HG02678 (cell line): ENCODE data around the gene PDIA6.
"Not testable (repeated sequence)": the region's sequence is repeated elsewhere in the genome, so short reads cannot be mapped to it uniquely, and the experiment has no call there.

Experiments used
- ATAC-seq: cut with Tn5 transposase; IDR thresholded peaks from one replicate; pipeline ENCODE4 v1.9.1; 2021; ENCODE audit warnings: mild to moderate bottlenecking, moderate library complexity; ENCODE audit not compliant: unreplicated experiment

The PDIA6 gene

DNA sequence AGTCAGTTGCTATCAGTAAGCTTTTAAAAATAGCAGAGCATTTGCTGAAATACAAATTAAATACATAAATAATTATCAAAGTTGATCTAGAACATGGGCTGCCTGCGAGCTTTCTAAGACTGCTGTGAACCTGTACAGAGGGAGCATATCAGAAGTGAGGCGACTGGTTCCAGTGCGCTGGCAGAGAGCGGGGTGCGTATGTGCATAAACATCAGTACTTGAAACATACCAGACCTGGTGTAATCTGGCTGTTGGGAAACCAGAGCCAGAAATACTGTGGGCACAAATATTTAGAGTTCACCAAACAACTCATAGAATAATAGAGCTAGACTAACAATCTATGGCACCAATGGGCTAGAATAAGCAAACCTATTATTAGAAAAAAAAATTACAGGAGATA, 27.3 kb downstream of the PDIA6 start:
- ATAC-seq, result no peak

DNA sequence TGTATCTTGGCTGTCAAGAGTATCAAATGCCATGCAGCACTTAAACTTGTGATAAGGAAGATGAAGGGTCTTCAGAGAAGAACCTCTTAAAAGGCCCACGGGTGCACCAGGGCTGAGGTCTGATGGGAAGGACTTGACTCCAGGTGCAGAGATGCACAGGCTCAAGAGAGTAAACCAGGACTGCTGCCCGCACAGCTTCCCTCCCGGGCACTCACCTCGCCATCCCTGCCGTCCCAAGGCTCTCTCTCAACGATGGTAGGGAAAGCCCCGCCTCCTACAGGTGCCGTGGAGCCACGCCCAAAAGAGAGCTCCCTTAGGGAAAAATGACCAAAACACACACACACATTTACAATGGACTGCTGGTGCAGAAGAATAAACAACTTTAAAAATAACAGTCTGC, 27.9 kb downstream of the PDIA6 start:
- no peak for ATAC-seq

DNA sequence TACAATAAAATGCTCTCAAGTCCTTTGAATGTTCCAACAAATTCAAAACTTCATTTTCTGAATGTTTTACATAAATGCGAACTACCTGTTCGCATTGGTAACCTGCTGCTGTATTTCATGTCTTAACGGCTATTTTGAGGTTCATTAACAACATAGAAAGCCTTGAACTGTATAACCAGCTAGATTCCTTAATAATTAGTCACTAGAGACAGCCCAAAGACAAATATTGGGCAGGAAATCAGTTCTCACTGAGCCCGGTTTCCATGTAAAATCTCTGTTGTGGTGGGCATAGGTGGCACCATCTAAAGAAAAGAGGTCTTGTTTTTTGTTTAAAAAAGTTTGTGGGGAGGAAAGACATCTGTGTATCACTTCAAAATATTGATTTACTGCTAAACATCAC, 29.2 kb downstream of the PDIA6 start:
- ATAC-seq, result no peak

DNA sequence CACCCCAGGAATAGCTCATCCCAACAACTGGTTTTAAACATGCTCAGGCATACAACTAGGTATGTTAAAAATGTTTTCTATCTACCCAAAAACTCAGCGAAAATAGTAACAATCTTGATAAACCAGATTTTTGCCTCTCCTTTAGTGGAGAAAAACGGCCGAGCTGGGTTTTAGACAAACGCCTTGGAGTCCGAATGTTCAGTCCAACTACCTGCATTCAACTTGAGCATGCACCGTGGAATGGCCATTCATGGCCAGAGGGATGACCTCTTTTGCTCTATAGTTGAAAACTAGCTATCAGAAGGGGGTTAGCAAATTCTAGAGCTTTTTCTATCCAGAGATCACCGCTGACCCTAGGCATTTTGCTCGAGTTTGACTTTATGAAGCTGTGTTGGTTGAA, 30.8 kb downstream of the PDIA6 start:
- ATAC-seq, result no peak

DNA sequence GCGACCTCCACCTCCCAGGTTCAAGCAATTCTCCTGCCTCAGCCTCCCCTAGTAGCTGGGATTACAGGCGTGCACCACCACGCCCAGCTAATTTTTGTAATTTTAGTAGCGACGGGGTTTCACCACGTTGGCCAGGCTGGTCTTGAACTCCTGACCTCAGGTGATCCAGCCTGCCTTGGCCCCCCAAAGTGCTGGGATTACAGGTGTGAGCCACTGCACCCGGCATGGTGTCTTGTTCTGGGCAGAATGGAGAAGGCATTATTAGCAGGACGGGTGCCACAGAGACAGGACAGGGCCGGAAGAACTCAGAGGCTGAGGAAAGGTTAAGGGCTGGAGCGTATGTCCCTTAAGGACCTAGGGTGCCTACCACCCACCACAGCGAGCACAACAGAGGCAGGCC, 31.8 kb downstream of the PDIA6 start:
- ATAC-seq, result not testable (repeated sequence)

DNA sequence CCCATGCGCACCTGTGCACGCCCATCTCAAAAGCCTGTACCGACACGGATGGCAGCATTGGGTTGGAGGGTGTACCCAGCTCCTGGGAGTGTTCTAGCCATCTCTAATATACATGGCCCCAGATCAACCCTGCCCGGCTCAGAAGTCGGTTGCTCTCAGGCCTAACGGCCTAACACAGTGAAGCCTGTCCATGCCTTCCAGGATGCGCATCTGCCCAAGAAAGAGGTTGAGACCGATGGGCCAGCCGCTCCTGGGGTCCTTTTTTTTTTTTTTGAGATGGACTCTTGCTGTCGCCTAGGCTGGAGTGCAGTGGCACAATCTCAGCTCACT, 32.1 kb downstream of the PDIA6 start:
- ATAC-seq, result no peak

DNA sequence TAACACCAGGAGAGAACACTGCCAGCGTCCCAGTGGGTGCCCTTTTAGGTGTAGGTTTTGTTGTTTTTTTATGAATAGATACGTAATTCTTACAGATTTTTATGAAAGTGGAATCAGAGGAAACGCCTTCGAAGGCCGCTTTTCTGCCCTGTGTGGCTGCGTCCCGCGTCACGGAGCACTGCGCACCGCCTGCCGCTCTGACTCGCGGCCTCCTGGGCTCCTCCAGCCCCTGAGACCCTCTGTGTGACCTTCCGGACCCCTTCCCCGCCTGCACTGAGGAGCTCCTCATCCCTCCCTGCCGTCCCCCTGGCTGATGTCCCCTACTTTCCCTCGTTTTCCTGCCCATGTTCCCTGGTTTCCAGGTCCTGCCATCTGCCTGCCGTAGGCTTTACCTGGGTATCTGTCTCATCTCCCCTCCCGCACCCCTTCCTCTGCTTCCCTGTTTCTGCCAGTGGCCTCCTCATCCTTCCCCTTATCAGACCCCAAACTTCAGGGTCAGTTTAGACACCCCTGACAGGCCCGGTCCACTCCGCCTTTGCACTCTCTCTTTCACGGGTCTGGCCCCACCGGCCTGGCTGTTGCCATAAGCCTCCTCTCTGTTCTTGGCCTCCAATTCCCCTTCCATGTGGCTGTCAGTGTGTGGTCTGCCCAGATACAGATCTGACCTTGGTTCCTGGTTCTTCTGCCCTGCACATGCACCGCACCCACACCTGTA, 32.7 kb downstream of the PDIA6 start:
- ATAC-seq, result no peak

DNA sequence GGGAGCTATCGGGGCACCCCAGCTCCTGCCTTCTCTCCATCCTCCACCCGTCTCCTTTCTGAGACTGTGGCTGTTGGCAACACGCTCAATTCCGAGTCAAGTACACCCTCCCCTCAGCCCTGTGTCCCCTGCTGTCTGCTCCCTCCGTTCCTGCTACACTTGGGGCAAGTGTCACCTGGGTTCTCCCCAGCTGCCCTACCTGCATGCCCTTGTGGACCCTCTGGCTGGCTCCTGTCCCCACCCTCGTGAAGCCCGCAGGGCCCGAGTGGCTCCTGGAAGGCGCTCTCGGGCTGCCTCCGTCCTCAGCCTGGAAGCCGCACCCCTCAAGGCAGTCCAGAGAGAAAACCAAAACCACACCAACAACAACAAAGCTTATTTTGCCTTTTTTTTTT, 33.9 kb downstream of the PDIA6 start:
- ATAC-seq, result no peak

DNA sequence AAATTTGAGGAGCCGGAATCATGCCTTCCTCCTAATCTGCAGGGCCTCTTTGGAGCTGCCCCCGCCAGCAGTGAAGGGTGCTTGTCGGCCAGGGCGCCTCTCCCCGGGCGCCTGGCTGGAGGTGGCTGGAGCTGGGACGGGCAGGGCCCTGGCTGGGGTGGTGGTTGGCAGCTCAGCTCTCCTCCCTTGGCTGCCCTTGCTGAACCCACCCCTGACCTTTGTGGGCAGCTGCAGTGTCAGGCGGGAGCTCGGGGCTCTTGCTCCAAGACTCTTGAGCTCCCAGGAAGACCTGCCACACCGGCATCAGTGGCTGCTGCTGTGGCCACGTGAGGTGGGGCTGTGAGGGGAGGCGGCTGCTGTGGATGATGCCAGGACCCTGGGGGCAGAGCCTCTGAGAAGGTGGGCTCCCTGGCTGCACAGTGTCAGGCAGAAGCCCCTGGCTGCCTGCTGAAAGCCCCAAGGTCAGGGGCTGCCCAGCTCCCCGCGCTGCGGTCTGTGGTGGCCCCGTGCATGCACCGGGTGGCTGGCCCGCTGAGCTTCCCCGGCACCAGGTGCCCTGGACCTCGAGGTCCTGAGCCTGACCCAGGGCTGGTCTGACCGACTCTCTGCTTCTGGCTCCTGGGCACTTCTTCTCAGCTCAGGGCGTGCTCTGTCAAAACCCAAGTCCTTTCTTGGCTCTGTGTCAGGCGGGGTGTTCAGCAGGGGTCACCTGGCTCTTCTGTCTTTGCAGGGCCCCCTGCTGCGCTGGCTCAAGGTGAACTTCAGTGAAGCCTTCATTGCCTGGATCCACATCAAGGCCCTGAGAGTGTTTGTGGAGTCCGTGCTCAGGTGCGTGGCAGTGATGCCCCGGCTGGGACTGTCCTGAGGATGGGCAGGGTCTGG, 34.5 kb downstream of the PDIA6 start:
- no peak for ATAC-seq

DNA sequence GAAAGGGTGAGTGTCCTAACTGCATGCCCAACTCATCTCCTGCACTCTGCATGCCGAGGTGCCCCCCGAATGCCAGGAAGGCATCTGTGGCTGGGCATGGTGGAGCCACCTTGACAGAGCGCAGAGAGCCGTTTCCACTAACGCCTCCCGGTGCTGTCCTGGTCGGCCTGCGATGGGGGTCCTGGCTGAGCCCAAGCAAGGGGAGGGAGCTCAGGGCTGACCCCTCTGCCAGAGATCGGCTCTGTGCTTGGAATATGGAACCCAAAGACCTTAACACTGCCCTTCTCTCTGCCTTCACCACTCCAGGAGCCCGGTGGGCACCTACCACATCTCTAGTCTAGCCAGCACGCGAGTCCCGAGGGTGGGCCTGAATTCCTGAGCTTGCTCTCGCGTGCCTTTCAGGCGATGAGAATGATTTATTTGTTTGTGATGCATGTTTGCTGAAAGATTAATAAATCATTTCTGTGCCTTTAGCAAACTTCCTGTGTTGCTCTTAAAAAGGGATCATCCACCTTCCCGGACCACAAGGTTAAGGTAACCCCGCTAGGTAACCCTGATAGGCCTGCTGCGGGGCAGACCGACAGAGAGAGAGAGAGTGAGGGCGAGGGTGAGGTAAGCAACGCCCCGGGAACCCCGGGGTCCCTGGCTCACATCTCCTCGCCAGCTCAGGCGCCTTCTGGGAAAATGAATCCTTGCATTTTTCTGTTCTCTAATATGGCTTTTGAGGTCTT, 35.3 kb downstream of the PDIA6 start:
- no peak for ATAC-seq

DNA sequence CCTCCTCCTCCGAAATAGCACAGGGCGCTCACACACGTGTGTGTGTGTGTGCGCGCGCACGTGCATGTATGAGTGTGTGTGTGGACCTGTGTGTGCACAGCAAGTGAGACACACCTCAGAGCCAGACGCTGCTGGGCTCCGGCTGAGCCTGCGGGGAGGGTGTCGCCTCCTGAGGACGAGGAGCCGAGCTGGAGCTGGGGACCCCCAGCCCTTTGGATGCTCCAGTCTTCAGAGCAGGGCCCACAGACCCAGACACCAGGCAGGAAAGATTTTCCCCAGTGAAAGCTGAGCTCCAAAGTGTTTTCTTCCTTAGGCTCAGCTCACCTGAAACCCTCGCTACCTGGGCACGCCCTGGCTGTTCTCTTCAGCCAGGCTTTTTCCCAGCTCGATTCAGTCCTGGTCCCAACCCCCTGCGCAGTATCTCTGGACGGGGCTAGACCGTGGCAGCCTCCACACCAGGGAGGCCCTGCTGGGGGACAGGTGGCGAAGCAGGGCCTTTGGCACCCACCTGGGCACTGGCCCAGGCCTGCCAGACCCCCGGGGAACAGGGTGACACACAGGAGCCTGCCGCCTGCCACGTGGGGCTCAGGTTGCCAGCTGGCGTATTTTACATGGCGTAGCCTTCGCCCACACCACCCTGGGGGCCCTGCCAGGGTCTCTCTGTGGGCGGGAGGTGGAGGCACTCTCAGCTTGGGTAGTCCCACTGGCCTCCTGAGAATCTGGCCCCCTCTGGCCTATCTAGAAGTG, 36.2 kb downstream of the PDIA6 start:
- no peak for ATAC-seq

DNA sequence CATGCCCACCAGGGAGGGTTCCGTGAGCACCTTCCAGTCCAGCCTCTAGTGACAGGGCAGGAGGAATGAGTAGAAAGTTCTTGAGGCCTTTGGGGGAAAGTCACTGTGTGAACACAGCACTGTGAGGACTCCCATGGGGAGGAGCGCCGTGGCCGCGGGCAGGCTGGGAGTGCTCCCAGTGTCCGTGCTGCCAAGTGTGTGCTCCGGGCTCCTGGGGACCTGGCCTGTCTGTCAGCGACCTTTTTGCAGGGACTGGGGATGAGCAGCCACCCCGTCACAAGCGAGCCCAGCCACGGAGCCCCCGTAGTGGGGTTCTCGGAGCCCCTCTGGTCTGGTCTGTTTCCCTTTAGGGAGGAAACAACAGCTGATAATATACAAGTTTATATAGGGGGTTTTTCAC, 36.8 kb downstream of the PDIA6 start:
- ATAC-seq, result no peak

DNA sequence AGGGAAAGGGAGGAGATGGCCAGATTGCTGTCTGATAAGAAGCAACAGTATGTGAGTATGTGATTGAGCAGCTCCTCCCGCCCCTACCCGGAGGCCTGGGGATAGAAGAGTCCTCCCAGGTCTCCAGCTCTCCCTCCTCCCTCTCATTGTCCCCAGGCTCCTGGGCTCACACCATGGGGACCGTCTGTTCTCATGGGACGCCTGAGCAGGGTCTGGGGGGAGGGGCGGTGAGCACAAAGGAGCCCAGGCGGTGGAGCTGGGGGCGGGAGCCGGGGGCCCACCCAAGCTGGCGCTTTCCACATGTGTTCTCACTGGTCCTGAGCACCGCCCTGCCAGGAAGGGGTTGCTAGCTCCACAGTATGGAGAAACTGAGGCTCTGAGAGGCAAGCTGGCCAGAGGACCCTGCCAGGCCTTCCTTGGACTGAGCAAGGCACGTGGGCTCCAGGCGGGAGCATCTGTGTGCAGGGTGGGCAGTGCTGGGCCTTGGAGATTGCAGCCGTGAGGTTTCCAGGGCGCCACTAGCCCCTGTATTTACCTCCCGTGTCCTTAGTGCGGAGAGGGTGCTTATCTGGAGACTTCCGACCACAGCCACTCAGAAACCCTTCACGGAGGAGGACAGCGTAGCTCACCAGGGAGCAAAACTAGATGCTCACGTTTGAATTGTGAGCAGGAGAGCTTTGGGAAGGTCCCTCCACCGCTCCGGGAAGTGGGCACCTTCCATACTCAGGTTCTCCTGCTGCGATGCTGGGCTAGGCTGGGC, 37.4 kb downstream of the PDIA6 start:
- ATAC-seq, result no peak

DNA sequence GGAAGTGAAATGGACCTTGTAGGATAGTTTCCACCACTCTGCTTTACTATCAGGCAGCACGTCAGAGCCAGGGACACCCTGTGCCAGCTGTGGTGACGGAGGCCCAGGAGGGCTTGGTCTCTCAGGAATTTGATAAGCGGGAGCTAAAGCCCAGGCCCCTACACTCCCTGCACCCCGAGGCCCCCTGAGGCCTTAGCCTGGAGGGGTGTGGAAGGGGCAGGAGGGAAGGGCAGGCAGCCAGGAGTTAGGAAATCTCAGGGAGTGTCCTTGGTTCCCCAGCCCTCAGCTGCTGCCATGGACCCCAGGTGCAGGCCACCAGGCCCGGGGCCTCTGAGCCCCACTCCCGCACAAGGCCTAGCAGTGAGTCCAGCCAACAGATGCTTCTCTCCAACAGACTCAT, 38.2 kb downstream of the PDIA6 start:
- no peak for ATAC-seq

DNA sequence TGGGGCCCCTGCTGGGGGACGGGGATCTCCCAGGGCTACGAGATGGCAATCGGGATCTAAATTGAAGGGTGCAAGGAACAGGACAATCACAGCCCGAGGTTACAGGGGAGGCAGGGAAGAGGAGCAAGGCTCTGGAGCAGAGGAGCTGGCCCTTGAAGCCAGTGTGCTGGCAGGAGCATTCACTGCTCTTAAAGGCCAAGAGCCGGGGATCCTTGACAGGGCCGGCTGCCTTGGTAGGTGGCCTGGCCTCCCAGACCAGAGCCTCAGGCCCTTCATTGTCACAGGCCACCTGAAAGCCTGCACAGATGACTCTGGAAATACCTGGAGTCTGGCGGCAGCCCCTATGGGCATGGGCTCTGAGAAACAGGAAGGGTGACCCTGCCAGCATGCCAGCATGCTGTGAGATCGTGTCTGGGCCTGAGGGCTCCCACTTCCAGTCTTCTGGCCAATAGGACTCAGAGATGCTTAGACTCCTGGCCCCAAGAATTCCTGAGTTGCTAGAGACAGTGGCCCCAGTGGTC, 38.7 kb downstream of the PDIA6 start:
- ATAC-seq, result no peak

DNA sequence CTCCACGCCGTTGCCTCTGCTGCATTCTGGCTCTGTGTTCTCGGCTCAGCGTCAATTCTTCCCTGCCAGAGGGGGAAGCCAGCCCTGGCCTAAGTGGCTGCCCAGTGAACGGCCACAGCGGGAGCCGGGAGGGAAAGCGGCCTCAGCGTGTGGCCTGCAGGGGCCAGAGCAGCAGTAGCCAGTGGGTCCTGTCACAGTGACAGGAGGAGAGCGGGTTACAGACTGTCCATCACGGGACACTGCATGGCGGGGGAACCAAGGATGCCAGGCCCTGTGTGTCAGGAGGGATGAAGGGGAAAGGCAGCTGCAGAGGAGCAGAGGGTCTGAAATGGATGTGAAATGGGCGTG, 39.7 kb downstream of the PDIA6 start:
- no peak for ATAC-seq

DNA sequence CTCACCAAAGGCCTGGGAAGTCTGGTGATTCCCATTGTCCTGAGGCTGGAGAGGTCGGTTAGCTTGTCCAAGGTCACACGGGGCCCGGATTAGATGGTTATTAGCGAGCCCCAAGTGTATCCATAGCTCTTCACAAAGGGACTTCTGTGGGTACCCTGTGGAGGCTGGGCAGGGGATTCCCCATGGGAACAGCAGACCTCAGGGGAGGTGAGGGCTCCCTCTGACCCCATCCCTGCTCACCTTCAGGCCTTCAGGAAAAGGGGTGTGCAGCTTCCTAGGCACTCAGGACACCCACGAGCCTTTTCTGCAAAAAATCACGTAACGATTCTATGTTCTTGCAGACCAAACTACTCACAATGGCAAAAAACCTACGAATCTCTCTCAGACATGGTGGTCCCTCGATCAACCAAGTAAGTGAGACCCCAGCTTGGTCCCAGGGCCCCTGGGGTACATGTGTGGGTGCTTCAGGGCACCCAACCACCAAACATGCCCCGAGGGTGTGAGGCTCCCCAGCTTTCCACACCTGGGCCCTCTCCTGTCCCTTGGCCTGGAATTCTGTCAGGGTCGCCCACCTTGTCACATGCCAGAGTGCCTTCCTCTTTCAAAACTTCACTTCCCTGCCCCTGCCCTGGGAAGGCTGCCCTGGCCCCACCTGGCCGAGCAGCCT, 40.3 kb downstream of the PDIA6 start:
- no peak for ATAC-seq

DNA sequence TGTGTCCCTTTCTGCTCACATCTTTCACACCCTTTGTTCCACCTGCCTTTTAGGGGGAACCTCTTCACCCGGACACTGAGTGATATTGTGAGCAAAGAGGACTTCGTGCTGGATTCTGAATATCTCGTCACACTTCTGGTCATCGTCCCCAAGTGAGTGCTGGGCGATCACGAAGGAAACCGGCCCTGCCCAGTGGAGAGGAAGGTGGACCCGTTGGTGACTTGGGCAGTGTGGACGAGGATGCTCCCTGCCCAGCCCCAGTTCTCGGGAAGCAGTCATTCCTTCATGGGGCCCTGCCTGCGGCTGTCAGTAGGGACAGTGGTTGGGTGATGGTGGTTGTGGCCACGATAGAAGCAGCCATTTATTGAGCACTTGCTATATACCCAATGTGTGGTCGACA, 40.8 kb downstream of the PDIA6 start:
- ATAC-seq, result no peak

DNA sequence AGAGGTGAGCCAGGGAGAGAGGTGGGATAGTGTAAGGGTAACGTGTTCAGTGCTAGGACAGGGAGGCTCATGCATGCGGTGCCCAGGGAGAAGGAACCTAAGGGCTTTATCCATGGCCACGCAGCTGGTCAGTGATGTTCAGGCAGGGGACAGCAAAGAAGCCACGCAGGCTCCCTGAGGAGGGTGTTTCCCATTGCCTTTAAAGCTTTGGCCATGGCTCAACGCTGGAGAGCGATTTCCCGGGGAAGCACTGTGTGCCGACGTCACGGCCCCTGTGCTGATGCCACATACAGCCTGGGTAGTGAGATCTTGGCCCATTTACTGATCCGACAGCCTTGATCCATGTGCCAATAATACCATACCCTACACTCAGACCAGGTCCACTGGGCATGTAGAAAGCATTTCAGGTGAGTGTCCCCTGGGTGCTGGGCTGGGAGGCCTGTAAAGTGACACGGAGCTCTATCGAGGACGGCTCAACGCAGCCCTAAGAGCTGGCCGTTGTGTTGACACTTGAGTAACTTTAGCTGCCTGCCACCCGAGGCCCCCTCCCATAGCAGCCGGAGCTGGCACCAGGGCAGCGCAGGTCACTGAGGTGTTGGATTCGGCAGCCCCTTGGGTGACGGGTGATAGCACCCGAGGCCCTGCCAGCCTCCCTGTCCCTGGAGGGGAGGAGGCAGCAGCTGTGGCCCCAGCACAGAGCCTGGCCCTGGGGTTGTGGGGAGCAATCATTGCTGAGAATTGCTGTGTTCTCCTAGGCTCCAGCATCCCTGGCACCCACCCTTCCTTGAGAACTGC, 41.4 kb downstream of the PDIA6 start:
- ATAC-seq, result no peak
